ENCODE measurements around the gene PROM2.

GRCh38 chr2:95318431-95319220 is 44.4 kb downstream of the PROM2 start:
- TF ChIP-seq CTCF (IDR thresholded peaks at IDR 0.05; ENCODE audit: low read depth, low read length, missing input control) (no peak), TAF1 (conservative IDR thresholded peaks at IDR 0.05) (no peak), ATF3 (IDR thresholded peaks at IDR 0.05) (no peak), YY1 (IDR thresholded peaks at IDR 0.05) (no peak), REST (IDR thresholded peaks at IDR 0.05) (no peak), FOXA1 (IDR thresholded peaks at IDR 0.05) (no peak), MAX (IDR thresholded peaks at IDR 0.05) (no peak), RAD21 (IDR thresholded peaks at IDR 0.05) (no peak), RXRA (IDR thresholded peaks at IDR 0.05) (no peak), JUND (IDR thresholded peaks at IDR 0.05) (no peak), EGR1 (IDR thresholded peaks at IDR 0.05; ENCODE audit: low read depth in 2 of 2) (no peak)

Measured in liver (tissue), 3 donors.